Neural cell (in vitro differentiated cells): Measurements from ENCODE around the gene USP28. TPM values are rescaled to one million over a fixed set of nuclear protein-coding genes. Genes with fewer than 3 reads are reported as not detected.
A peak's percentile ranks its signal among the peaks of the same experiment; 100 is the strongest.

Experiments
- H2AFZ ChIP-seq: fragments of 200-600, 300-800 bp; sonication (generic), shearing (Covaris generic); 2 replicates; pipeline ENCODE4 v1.6.0; 2014; ENCODE audit warnings: low read depth, mild to moderate bottlenecking, antibody characterized with exemption, low read length, moderate library complexity
- H3F3A ChIP-seq: fragments of 200-600 bp; shearing (Covaris generic); 2 replicates; pipeline ENCODE4 v1.6.1; 2016; ENCODE audit warnings: mild to moderate bottlenecking, moderate library complexity, mixed read lengths, antibody characterized with exemption, low read length; ENCODE audit not compliant: insufficient read depth, poor library complexity, severe bottlenecking
- H3K27ac ChIP-seq: fragments of 200-600, 300-800 bp; sonication (generic), shearing (Covaris generic); 2 replicates; pipeline ENCODE4 v1.5.1; 2014; ENCODE audit warnings: mild to moderate bottlenecking, low read length, moderate library complexity
- H3K27me3 ChIP-seq: fragments of 300-800, 200-600 bp; sonication (generic), shearing (Covaris generic); 2 replicates; pipeline ENCODE4 v1.6.0; 2014; ENCODE audit warnings: mild to moderate bottlenecking, low read depth, low read length, moderate library complexity; ENCODE audit not compliant: insufficient read depth
- H3K36me3 ChIP-seq: fragments of 300-800, 200-600 bp; sonication (generic), shearing (Covaris generic); 2 replicates; pipeline ENCODE4 v1.5.1; 2014; ENCODE audit warnings: mild to moderate bottlenecking, antibody characterized with exemption, low read length, moderate library complexity; ENCODE audit not compliant: insufficient read depth
- H3K4me2 ChIP-seq: fragments of 300-800, 200-600 bp; sonication (generic), shearing (Covaris generic); 2 replicates; pipeline ENCODE4 v1.6.0; 2014; ENCODE audit warnings: mild to moderate bottlenecking, low read length
- H3K4me3 ChIP-seq: fragments of 300-800, 200-600 bp; sonication (generic), shearing (Covaris generic); 2 replicates; pipeline ENCODE4 v1.5.1; 2014; ENCODE audit warnings: mild to moderate bottlenecking, low read length, moderate library complexity
- H3K79me2 ChIP-seq: fragments of 200-600 bp; shearing (Covaris generic); replicated peaks from 2 replicates; pipeline ENCODE4 v1.6.0; 2014; ENCODE audit warnings: mild to moderate bottlenecking, low read length, moderate library complexity; ENCODE audit not compliant: insufficient read depth
- H3K9ac ChIP-seq: fragments of 300-800, 200-600 bp; sonication (generic), shearing (Covaris generic); 2 replicates; pipeline ENCODE4 v1.6.1; 2016; ENCODE audit warnings: mild to moderate bottlenecking, low read length, mixed read lengths
- H3K9me2 ChIP-seq: fragments of 200-600 bp; shearing (Covaris generic); 2 replicates; pipeline ENCODE4 v1.6.1; 2016; ENCODE audit warnings: mild to moderate bottlenecking, low read length, mixed read lengths; ENCODE audit not compliant: insufficient read depth
- H3K9me3 ChIP-seq: fragments of 200-600, 300-800 bp; sonication (generic), shearing (Covaris generic); 2 replicates; pipeline ENCODE4 v1.6.1; 2016; ENCODE audit warnings: mild to moderate bottlenecking, mixed run types, low read length, moderate library complexity, mixed read lengths
- H4K20me1 ChIP-seq: fragments of 200-600 bp; shearing (Covaris generic); 2 replicates; pipeline ENCODE4 v1.6.1; 2016; ENCODE audit warnings: mild to moderate bottlenecking, mixed run types; ENCODE audit not compliant: insufficient read depth
- EP300 ChIP-seq: fragments of 450-650 bp; conservative IDR thresholded peaks from 2 replicates; pipeline ENCODE4 v1.6.1; 2014; ENCODE audit warnings: antibody characterized with exemption, mild to moderate bottlenecking, moderate library complexity; ENCODE audit not compliant: poor library complexity, severe bottlenecking
- EZH2 ChIP-seq: fragments of 200-600, 300-800 bp; shearing (Covaris generic), sonication (generic); IDR thresholded peaks from 2 replicates; pipeline ENCODE4 v1.6.1; 2014; ENCODE audit warnings: antibody characterized with exemption, low read length, borderline replicate concordance, mild to moderate bottlenecking; ENCODE audit not compliant: insufficient read depth, poor library complexity, severe bottlenecking
- MXI1 ChIP-seq: fragments of 450-650 bp; conservative IDR thresholded peaks from 2 replicates; pipeline ENCODE4 v1.6.1; 2014; ENCODE audit warnings: antibody characterized with exemption, mild to moderate bottlenecking; ENCODE audit not compliant: poor library complexity, severe bottlenecking
- POLR2AphosphoS5 ChIP-seq: IDR thresholded peaks from 2 replicates; pipeline ENCODE4 v1.6.1; 2012
- RAD21 ChIP-seq: fragments of 450-650 bp; conservative IDR thresholded peaks from 2 replicates; pipeline ENCODE4 v1.6.1; 2014; ENCODE audit warnings: antibody characterized with exemption, mild to moderate bottlenecking, moderate library complexity
- SMC3 ChIP-seq: fragments of 450-650 bp; conservative IDR thresholded peaks from 2 replicates; pipeline ENCODE4 v1.6.1; 2014; ENCODE audit warnings: antibody characterized with exemption, mild to moderate bottlenecking, moderate library complexity; ENCODE audit not compliant: poor library complexity
- TAF1 ChIP-seq: IDR thresholded peaks from 2 replicates; pipeline ENCODE4 v1.6.1; 2012; ENCODE audit warnings: low read depth
- polyA plus RNA-seq: library from polyadenylated mRNA; depleted of rRNA; stranded (reverse); fragments of >200 nt; gene quantifications from 2 replicates; pipeline ENCODE4 v1.2.3, GENCODE V29; 2014
- TF ChIP-seq, protein P1 (sequence below): IDR thresholded peaks from 2 replicates; pipeline ENCODE4 v1.6.1; 2012; ENCODE audit warnings: borderline replicate concordance
- TF ChIP-seq, protein P2 (sequence below): fragments of 450-650 bp; IDR thresholded peaks from 2 replicates; pipeline ENCODE4 v1.5.1; 2014; ENCODE audit warnings: antibody characterized with exemption, mild to moderate bottlenecking, moderate library complexity; ENCODE audit not compliant: poor library complexity, severe bottlenecking

USP28 gene
- polyA plus RNA-seq, 1 donor from 2014 or later = 16.0 TPM

DNA sequence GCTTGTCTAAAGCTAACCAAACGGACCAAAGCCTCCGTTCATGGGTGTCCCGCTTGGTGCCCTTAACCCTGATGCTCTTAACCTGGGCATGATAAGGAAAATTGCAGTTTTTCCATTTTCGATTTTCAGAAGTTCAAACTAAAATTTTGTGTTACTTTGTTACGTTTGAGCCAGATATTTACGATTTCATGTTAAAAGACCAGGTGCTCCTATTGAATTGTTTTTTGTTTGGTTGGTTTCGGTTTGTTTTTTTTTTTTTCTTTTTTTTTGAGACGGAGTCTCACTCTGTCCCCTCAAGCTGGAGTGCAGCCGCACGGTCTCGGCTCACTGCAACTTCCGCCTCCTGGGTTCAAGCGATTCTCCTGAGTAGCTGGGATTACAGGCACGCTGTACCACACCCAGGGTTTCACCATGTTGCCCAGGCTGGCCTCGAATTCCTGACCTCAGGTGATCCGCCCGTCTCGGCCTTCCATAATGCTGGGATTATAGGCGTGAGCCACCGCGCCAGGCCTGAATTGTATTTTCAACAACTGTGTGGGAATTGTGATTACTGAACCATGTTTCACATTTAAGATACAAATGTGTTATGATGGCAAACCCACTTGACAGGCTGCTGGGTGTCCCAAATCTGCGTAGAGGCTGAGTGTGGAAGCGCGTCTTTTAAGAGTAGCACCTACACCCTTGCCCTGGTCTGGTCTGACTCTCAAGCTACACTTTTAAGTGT is 864 bp upstream of the USP28 start:
- peak overlapping the region; percentile 67 for H2AFZ ChIP-seq
- peak overlapping the region; percentile 73 for H3K4me3 ChIP-seq
- TF ChIP-seq EP300 = no peak
- TF ChIP-seq, protein P1, sequence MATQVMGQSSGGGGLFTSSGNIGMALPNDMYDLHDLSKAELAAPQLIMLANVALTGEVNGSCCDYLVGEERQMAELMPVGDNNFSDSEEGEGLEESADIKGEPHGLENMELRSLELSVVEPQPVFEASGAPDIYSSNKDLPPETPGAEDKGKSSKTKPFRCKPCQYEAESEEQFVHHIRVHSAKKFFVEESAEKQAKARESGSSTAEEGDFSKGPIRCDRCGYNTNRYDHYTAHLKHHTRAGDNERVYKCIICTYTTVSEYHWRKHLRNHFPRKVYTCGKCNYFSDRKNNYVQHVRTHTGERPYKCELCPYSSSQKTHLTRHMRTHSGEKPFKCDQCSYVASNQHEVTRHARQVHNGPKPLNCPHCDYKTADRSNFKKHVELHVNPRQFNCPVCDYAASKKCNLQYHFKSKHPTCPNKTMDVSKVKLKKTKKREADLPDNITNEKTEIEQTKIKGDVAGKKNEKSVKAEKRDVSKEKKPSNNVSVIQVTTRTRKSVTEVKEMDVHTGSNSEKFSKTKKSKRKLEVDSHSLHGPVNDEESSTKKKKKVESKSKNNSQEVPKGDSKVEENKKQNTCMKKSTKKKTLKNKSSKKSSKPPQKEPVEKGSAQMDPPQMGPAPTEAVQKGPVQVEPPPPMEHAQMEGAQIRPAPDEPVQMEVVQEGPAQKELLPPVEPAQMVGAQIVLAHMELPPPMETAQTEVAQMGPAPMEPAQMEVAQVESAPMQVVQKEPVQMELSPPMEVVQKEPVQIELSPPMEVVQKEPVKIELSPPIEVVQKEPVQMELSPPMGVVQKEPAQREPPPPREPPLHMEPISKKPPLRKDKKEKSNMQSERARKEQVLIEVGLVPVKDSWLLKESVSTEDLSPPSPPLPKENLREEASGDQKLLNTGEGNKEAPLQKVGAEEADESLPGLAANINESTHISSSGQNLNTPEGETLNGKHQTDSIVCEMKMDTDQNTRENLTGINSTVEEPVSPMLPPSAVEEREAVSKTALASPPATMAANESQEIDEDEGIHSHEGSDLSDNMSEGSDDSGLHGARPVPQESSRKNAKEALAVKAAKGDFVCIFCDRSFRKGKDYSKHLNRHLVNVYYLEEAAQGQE = no peak
- TF ChIP-seq TAF1 = no peak
- TF ChIP-seq POLR2AphosphoS5 = no peak
- no peak for TF ChIP-seq EZH2
- TF ChIP-seq SMC3 = no peak
- TF ChIP-seq, protein P2, sequence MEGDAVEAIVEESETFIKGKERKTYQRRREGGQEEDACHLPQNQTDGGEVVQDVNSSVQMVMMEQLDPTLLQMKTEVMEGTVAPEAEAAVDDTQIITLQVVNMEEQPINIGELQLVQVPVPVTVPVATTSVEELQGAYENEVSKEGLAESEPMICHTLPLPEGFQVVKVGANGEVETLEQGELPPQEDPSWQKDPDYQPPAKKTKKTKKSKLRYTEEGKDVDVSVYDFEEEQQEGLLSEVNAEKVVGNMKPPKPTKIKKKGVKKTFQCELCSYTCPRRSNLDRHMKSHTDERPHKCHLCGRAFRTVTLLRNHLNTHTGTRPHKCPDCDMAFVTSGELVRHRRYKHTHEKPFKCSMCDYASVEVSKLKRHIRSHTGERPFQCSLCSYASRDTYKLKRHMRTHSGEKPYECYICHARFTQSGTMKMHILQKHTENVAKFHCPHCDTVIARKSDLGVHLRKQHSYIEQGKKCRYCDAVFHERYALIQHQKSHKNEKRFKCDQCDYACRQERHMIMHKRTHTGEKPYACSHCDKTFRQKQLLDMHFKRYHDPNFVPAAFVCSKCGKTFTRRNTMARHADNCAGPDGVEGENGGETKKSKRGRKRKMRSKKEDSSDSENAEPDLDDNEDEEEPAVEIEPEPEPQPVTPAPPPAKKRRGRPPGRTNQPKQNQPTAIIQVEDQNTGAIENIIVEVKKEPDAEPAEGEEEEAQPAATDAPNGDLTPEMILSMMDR = no peak
- no peak for TF ChIP-seq RAD21
- no peak for TF ChIP-seq MXI1

DNA sequence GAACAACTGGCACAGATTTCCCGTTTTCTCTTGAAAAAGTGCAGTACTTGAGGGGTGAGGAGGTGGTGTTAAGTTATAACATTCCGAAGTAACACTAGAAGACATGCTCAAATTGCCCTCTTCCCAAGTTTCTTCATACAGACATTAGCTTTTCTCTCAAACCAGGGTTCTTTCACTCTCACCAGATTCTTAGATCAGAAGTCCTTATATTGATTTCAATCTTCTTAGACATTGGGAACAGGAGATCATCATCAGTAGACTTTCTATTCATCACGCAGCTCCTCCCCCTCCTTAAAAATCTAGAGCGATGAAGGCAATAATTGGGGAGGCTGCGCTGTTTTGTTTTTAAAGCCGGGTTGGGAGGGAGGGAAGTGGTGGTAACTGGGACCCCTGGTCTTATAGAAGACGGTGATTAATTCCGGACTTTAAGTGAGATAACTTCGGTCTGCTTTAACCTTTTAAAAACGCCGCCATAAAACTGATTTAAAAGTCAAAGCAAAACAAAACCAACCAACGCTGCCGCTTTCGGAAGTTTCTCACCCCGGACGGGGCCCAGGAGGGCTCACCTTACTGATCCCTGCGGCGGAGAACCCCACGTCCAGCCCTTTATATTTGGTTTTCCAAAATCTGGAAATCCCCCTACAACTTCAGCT is 665 bp downstream of the USP28 start:
- peak overlapping the region; percentile 33 for H2AFZ ChIP-seq
- no peaks in the 10 kb centered on the region for H3K9me3 ChIP-seq
- TF ChIP-seq POLR2AphosphoS5 (no peak), EP300 (no peak), EZH2 (no peak), RAD21 (no peak), TAF1 (no peak), SMC3 (no peak), MXI1 (no peak)
- TF ChIP-seq, protein P1 = no peak
- TF ChIP-seq, protein P2 = no peak
- H4K20me1 ChIP-seq = no peaks in the 10 kb centered on the region
- no peaks in the 10 kb centered on the region for H3K27me3 ChIP-seq
- peak overlapping the region; percentile 60 for H3K4me2 ChIP-seq
- no peaks in the 10 kb centered on the region for H3K9me2 ChIP-seq
- peak overlapping the region; percentile 84 for H3K4me3 ChIP-seq
- H3K79me2 ChIP-seq = peaks cover 9% of the 10 kb centered on the region
- peak overlapping the region; percentile 65 for H3K9ac ChIP-seq
- peaks cover 5% of the 10 kb centered on the region for H3F3A ChIP-seq
- no peak overlapping the region for H3K27ac ChIP-seq
- H3K36me3 ChIP-seq = no peaks in the 10 kb centered on the region

More for the DNA sequence above, 864 bp upstream of the USP28 start:
- peaks cover 5% of the 10 kb centered on the region for H3F3A ChIP-seq
- no peaks in the 10 kb centered on the region for H4K20me1 ChIP-seq
- H3K9ac ChIP-seq = peak overlapping the region; percentile 70
- H3K27me3 ChIP-seq = no peaks in the 10 kb centered on the region
- H3K79me2 ChIP-seq = peaks cover 9% of the 10 kb centered on the region
- H3K9me2 ChIP-seq = no peaks in the 10 kb centered on the region
- H3K4me2 ChIP-seq = peak overlapping the region; percentile 58
- peak overlapping the region; percentile 75 for H3K27ac ChIP-seq
- H3K9me3 ChIP-seq = no peaks in the 10 kb centered on the region
- H3K36me3 ChIP-seq = no peaks in the 10 kb centered on the region
